GM12878 (cell line): Measurements from ENCODE around the gene MCOLN2. TPM values are rescaled to one million over a fixed set of nuclear protein-coding genes. Genes with fewer than 3 reads are reported as not detected.

Experiments
- ATAC-seq: fragments of 200-7000 bp; cut with Tn5 transposase; 3 replicates; pipeline ENCODE4 v1.9.1; 2020; ENCODE audit warnings: mild to moderate bottlenecking, moderate library complexity
- BruUV-seq: library from RNA; stranded (reverse); fragments of 400-500 nt; replicated peaks from 2 replicates; lab custom pipeline; 2021; lab: Mats Ljungman, UMichigan
- CTCF ChIA-PET: fragments of 300-600 bp; sonication (Branson Sonifier 250); formaldehyde crosslinking; extraction: SDS; loops from one replicate; lab custom pipeline; 2021; ENCODE audit warnings: inconsistent platforms; lab: Yijun Ruan, JAX
- POLR2A ChIA-PET: fragments of 350-600 bp; formaldehyde crosslinking; extraction: SDS; loops from one replicate; lab custom pipeline; 2021; ENCODE audit warnings: inconsistent platforms; lab: Charles Lee
- RAD21 ChIA-PET: fragments of 300-600 bp; sonication (Branson Sonifier 250); formaldehyde crosslinking; loops from one replicate; lab custom pipeline; 2023; ENCODE audit warnings: antibody characterized with exemption; ENCODE audit not compliant: unreplicated experiment; lab: Charles Lee
- SMC1A ChIA-PET: fragments of 300-600 bp; sonication (Branson Sonifier 250); formaldehyde crosslinking; loops from one replicate; lab custom pipeline; 2023; ENCODE audit not compliant: unreplicated experiment, uncharacterized antibody; lab: Charles Lee
- DNase-seq: peaks from one replicate; pipeline ENCODE4 v3.0.0-alpha.2; 2011; ENCODE audit warnings: low read depth, low spot score
- FAIRE-seq: peaks from 3 replicates; lab custom pipeline; 2011; peaks lifted over from hg19 to GRCh38; lab: Jason Lieb, UNC
- H2AFZ ChIP-seq: 2 replicates; pipeline ENCODE4 v1.6.0; 2011; ENCODE audit warnings: low read depth, low read length, control low read depth; ENCODE audit not compliant: control insufficient read depth
- H3K27ac ChIP-seq: 2 replicates; pipeline ENCODE4 v1.5.1; 2011; ENCODE audit warnings: control low read depth; ENCODE audit not compliant: control insufficient read depth, insufficient read depth
- H3K27me3 ChIP-seq, 2 experiments: replicated peaks in 1 of 2; 2 replicates each; pipeline versions ENCODE4 v1.6.0 to v1.6.1; 2011; ENCODE audit warnings: low read length in 1 of 2; ENCODE audit not compliant: control insufficient read depth in 2 of 2, insufficient read depth in 2 of 2
- H3K36me3 ChIP-seq, 2 experiments: 2 replicates each; pipeline ENCODE4 v1.5.1; 2011; ENCODE audit warnings: low read length in 1 of 2; ENCODE audit not compliant: control insufficient read depth in 2 of 2, insufficient read depth in 2 of 2
- H3K4me1 ChIP-seq: 2 replicates; pipeline ENCODE4 v1.6.1; 2011; ENCODE audit warnings: mild to moderate bottlenecking, low read length, moderate library complexity, mixed read lengths; ENCODE audit not compliant: control insufficient read depth, insufficient read depth
- H3K4me2 ChIP-seq: 2 replicates; pipeline ENCODE4 v1.6.0; 2011; ENCODE audit warnings: control low read depth; ENCODE audit not compliant: control insufficient read depth, insufficient read depth
- H3K4me3 ChIP-seq: fragments of 200-600 bp; sonication (generic); 2 replicates; pipeline ENCODE4 v1.5.1; 2016
- H3K79me2 ChIP-seq: 2 replicates; pipeline ENCODE4 v1.6.0; 2011; ENCODE audit warnings: low read length; ENCODE audit not compliant: control insufficient read depth, insufficient read depth
- H3K9ac ChIP-seq: 2 replicates; pipeline ENCODE4 v1.8.0; 2011; ENCODE audit warnings: low read length, control low read depth, mixed read lengths; ENCODE audit not compliant: control insufficient read depth, insufficient read depth
- H3K9me3 ChIP-seq: replicated peaks from 3 replicates; pipeline ENCODE4 v1.5.1; 2011; ENCODE audit warnings: mild to moderate bottlenecking, low read length; ENCODE audit not compliant: control insufficient read depth, insufficient read depth
- H4K20me1 ChIP-seq: 2 replicates; pipeline ENCODE4 v1.6.0; 2011; ENCODE audit not compliant: control insufficient read depth, insufficient read depth
- BMI1 ChIP-seq: fragments of 450-650 bp; IDR thresholded peaks from 2 replicates; pipeline ENCODE4 v1.6.1; 2016; ENCODE audit warnings: mild to moderate bottlenecking, moderate library complexity, borderline replicate concordance
- FOXK2 ChIP-seq: fragments of 450-650 bp; IDR thresholded peaks from 2 replicates; pipeline ENCODE4 v1.6.1; 2017; ENCODE audit warnings: mild to moderate bottlenecking, moderate library complexity
- FOXM1 ChIP-seq: IDR thresholded peaks from 2 replicates; pipeline ENCODE4 v1.6.1; 2012; ENCODE audit warnings: low read depth, mild to moderate bottlenecking, inconsistent platforms, low read length, moderate library complexity
- JUNB ChIP-seq: IDR thresholded peaks from 2 replicates; pipeline ENCODE4 v1.6.1; 2016; ENCODE audit warnings: antibody characterized with exemption, mild to moderate bottlenecking
- JUND ChIP-seq: IDR thresholded peaks from 2 replicates; pipeline ENCODE4 v1.6.1; 2012; ENCODE audit warnings: low read depth, mild to moderate bottlenecking, low read length, improper control_type of control experiment, moderate library complexity
- MXI1 ChIP-seq: fragments of 150-350 bp; IDR thresholded peaks from 2 replicates; pipeline ENCODE4 v1.6.1; 2011; ENCODE audit warnings: low read depth, mild to moderate bottlenecking, inconsistent platforms, low read length, improper control_type of control experiment
- NR2C1 ChIP-seq: fragments of 450-650 bp; IDR thresholded peaks from 2 replicates; pipeline ENCODE4 v1.6.1; 2017; ENCODE audit warnings: antibody characterized with exemption, mild to moderate bottlenecking, moderate library complexity
- PKNOX1 ChIP-seq: fragments of 450-650 bp; IDR thresholded peaks from 2 replicates; pipeline ENCODE4 v1.6.1; 2016; ENCODE audit warnings: mild to moderate bottlenecking
- TCF3 ChIP-seq: IDR thresholded peaks from 2 replicates; pipeline ENCODE4 v1.6.1; 2012; ENCODE audit warnings: low read depth, mild to moderate bottlenecking, low read length, borderline replicate concordance; ENCODE audit not compliant: insufficient read depth
- USF1 ChIP-seq: IDR thresholded peaks from 2 replicates; pipeline ENCODE4 v1.6.1; 2011; ENCODE audit warnings: borderline replicate concordance, low read depth, mild to moderate bottlenecking, moderate library complexity, mixed read lengths, low read length; ENCODE audit not compliant: insufficient read depth; ENCODE audit errors: extremely low read length
- WGBS: methylation state at CpG from one replicate; pipeline ENCODE4 v1.1.6; 2016; ENCODE audit warnings: low lambda C conversion rate; ENCODE audit not compliant: insufficient replicate concordance, insufficient coverage; ENCODE audit errors: missing lambda C conversion rate; 5-methylcytosine and 5-hydroxymethylcytosine counted together
- in situ Hi-C: fragments of 300-500 bp; cut with MboI; formaldehyde crosslinking; loops from 9 replicates; pipeline ENCODE4 v1.14.3; 2018; ENCODE audit warnings: mixed read lengths
- intact Hi-C: fragments of 100-400 bp; cut with micrococcal nuclease; formaldehyde crosslinking; loops from one replicate; pipeline ENCODE4 v1.14.2; 2022; ENCODE audit not compliant: unreplicated experiment
- polyA plus RNA-seq, 11 experiments: library from polyadenylated mRNA; depleted of rRNA in 4 of 11; unstranded in 6 of 11; stranded (reverse) in 5 of 11; fragments of >200 nt; fragmentation: Nextera tagmentation in 4 of 11; fragmentation: Illumina TruSeq in 1 of 11; extraction: Ambion mirVana in 4 of 11; extraction: Trizol in 1 of 11; gene quantifications; 1 replicate in 1 of 11; 2 replicates in 10 of 11; pipeline versions ENCODE4 v1.2.1 to v1.2.3, GENCODE V29; 2011 to 2016; ENCODE audit warnings: inconsistent platforms in 2 of 11, missing spikeins in 2 of 11, low read depth in 1 of 11
- total RNA-seq, 4 experiments: library from RNA; depleted of rRNA in 3 of 4; stranded (reverse); fragments of >200 nt in 3 of 4; fragmentation: Illumina TruSeq in 1 of 4; extraction: Trizol in 1 of 4; gene quantifications; 2 replicates each; pipeline versions ENCODE4 v1.2.1 to v1.2.3, GENCODE V29; 2013 to 2021
- TF ChIP-seq, protein P1 (sequence below), 3 experiments: IDR thresholded peaks in 2 of 3; conservative IDR thresholded peaks in 1 of 3; 2 replicates each; pipeline ENCODE4 v1.5.1; 2011; ENCODE audit warnings: low read depth in 3 of 3, low read length in 3 of 3, mild to moderate bottlenecking in 3 of 3, control low read depth in 2 of 3, moderate library complexity in 2 of 3, inconsistent platforms in 1 of 3, mixed read lengths in 1 of 3; ENCODE audit not compliant: control insufficient read depth in 2 of 3, insufficient read depth in 1 of 3; ENCODE audit errors: extremely low read depth in 1 of 3
- TF ChIP-seq, protein P2 (sequence below): fragments of 450-650 bp; IDR thresholded peaks from 2 replicates; pipeline ENCODE4 v1.6.1; 2016; ENCODE audit warnings: mild to moderate bottlenecking, moderate library complexity, borderline replicate concordance

Gene MCOLN2
- total and polyA plus RNA-seq, 10 of the 15 experiments (the other 5 are each of a cell fraction or from before 2014, with no cell fraction given), result 25.9 to 233 (median 109) TPM

GRCh38 chr1:84969489-84970250 lies 27.2 kb downstream of the MCOLN2 start (continued):
- no peak for TF ChIP-seq USF1
- TF ChIP-seq FOXM1, result peak; percentile 74
- TF ChIP-seq JUND, result peak; percentile 34; the same call in 1 of the 2 replicates

GRCh38 chr1:84968865-84969264 lies 28.0 kb downstream of the MCOLN2 start:
- no peaks in the 10 kb centered on the region; the same call in 2 of the 3 replicates for H3K9me3 ChIP-seq
- in situ Hi-C loops (no loop called here), intact Hi-C loops (no loop called here)
- H3K79me2 ChIP-seq, result peaks cover 72% of the 10 kb centered on the region
- no peaks in the 10 kb centered on the region for H3K27me3 ChIP-seq
- WGBS, result 98% methylated on average over 3 of the region's 3 CpGs
- ATAC-seq (no peak), FAIRE-seq (no peak), DNase-seq (no peak)
- H3K4me1 ChIP-seq, result peaks cover 39% of the 10 kb centered on the region
- no peak overlapping the region for H2AFZ ChIP-seq
- H3K4me2 ChIP-seq, result no peak overlapping the region
- POLR2A ChIA-PET, result interaction anchor here (1.6 to 2.1 kb wide), 2 partner anchors 9 to 25 kb away, joined by 7 to 12 read pairs; no protein-coding TSS in a partner anchor
- peak overlapping the region; percentile 85 for H3K27ac ChIP-seq
- BruUV-seq, result no TSS peak
- no peak overlapping the region; the same call in 1 of the 2 replicates for H3K9ac ChIP-seq
- 0 out of 2 replicates have a peak, but pooled peaks cover under 1% of the 10 kb centered on the region for H4K20me1 ChIP-seq
- peaks cover 4 to 16% of the 10 kb centered on the region in 2 experiments for H3K36me3 ChIP-seq
- SMC1A ChIA-PET, result interaction anchor here (1.4 to 7.8 kb wide), 5 partner anchors 10 to 59 kb away, joined by 3 to 76 read pairs (median 50); partner anchors contain the start of gene MCOLN2
- H3K4me3 ChIP-seq, result no peak overlapping the region
- RAD21 ChIA-PET, result interaction anchor here (1.1 to 5.4 kb wide), 4 partner anchors 10 to 59 kb away, joined by 3 to 46 read pairs (median 9); no protein-coding TSS in a partner anchor
- CTCF ChIA-PET, result interaction anchor here (0.7 to 2.1 kb wide), 4 partner anchors 9 to 28 kb away, joined by 3 to 8 read pairs (median 4); partner anchors contain the start of gene MCOLN2
- TF ChIP-seq, protein P1, sequence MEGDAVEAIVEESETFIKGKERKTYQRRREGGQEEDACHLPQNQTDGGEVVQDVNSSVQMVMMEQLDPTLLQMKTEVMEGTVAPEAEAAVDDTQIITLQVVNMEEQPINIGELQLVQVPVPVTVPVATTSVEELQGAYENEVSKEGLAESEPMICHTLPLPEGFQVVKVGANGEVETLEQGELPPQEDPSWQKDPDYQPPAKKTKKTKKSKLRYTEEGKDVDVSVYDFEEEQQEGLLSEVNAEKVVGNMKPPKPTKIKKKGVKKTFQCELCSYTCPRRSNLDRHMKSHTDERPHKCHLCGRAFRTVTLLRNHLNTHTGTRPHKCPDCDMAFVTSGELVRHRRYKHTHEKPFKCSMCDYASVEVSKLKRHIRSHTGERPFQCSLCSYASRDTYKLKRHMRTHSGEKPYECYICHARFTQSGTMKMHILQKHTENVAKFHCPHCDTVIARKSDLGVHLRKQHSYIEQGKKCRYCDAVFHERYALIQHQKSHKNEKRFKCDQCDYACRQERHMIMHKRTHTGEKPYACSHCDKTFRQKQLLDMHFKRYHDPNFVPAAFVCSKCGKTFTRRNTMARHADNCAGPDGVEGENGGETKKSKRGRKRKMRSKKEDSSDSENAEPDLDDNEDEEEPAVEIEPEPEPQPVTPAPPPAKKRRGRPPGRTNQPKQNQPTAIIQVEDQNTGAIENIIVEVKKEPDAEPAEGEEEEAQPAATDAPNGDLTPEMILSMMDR (IDR thresholded peaks at IDR 0.05 in 2 of 3, conservative IDR thresholded peaks at IDR 0.05 in 1 of 3; ENCODE audit: control insufficient read depth in 2 of 3, extremely low read depth in 1 of 3, insufficient read depth in 1 of 3, low read depth in 3 of 3, low read length in 3 of 3), result no peak
- TF ChIP-seq MXI1 (no peak), BMI1 (no peak), NR2C1 (no peak), JUNB (no peak), TCF3 (no peak), FOXK2 (no peak), PKNOX1 (no peak)
- TF ChIP-seq, protein P2, sequence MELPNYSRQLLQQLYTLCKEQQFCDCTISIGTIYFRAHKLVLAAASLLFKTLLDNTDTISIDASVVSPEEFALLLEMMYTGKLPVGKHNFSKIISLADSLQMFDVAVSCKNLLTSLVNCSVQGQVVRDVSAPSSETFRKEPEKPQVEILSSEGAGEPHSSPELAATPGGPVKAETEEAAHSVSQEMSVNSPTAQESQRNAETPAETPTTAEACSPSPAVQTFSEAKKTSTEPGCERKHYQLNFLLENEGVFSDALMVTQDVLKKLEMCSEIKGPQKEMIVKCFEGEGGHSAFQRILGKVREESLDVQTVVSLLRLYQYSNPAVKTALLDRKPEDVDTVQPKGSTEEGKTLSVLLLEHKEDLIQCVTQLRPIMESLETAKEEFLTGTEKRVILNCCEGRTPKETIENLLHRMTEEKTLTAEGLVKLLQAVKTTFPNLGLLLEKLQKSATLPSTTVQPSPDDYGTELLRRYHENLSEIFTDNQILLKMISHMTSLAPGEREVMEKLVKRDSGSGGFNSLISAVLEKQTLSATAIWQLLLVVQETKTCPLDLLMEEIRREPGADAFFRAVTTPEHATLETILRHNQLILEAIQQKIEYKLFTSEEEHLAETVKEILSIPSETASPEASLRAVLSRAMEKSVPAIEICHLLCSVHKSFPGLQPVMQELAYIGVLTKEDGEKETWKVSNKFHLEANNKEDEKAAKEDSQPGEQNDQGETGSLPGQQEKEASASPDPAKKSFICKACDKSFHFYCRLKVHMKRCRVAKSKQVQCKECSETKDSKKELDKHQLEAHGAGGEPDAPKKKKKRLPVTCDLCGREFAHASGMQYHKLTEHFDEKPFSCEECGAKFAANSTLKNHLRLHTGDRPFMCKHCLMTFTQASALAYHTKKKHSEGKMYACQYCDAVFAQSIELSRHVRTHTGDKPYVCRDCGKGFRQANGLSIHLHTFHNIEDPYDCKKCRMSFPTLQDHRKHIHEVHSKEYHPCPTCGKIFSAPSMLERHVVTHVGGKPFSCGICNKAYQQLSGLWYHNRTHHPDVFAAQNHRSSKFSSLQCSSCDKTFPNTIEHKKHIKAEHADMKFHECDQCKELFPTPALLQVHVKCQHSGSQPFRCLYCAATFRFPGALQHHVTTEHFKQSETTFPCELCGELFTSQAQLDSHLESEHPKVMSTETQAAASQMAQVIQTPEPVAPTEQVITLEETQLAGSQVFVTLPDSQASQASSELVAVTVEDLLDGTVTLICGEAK, result no peak
